Islet of Langerhans (tissue), 1 donor: Measurements from ENCODE around the gene SERPIND1.
"Not testable (repeated sequence)": the region's sequence is repeated elsewhere in the genome, so short reads cannot be mapped to it uniquely, and the experiment has no call there.

ENCODE experiments used
- FAIRE-seq: peaks from one replicate; lab custom pipeline; 2011; peaks lifted over from hg19 to GRCh38; lab: Jason Lieb, UNC

SERPIND1 gene

GRCh38 chr22:20816559-20816958 lies 42.6 kb downstream of the SERPIND1 start:
- FAIRE-seq, result no peak

DNA sequence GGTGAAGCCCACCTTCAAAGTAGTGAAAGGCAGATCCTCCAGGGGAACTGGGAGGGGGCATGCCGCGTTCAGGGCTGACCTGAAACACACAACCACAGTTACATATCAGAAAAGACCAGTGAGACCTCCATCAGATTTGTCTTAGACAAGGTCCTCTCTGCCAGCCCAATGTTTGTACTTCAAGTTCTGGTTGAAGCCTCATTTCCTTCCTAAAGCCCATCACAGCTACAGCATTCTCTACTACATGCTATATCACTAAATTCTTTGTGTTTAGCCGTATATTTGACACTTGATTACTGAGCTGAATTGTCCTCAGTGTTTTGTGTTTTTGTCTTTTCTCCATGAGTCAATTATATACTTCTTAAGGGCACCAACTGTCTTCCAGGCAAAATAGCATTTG lies 44.6 kb downstream of the SERPIND1 start:
- FAIRE-seq, result no peak

- FAIRE-seq, result no peak
Measured at GRCh38 chr22:20819471-20819870, 45.6 kb downstream of the SERPIND1 start.

GRCh38 chr22:20821717-20822239 lies 47.9 kb downstream of the SERPIND1 start:
- FAIRE-seq, result not testable (repeated sequence)

DNA sequence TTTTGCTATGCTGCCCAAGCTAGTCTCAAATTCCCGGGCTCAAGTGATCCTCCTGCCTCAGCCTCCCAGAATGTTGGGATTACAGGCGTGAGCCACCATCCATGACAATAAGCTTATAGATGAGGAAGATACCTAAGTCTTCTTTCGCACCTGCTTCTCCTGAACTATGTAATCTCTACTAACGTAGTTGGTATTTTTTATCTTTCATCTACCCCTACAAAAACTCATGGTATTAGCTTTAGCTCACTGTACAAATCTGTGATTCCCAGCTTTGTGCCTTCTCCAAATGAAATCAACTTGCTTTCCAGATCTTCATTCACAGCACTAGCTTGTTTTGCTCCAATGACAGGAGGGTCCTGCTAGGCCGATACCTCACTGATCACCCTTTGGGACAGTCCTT lies 48.3 kb downstream of the SERPIND1 start:
- FAIRE-seq, result no peak

DNA sequence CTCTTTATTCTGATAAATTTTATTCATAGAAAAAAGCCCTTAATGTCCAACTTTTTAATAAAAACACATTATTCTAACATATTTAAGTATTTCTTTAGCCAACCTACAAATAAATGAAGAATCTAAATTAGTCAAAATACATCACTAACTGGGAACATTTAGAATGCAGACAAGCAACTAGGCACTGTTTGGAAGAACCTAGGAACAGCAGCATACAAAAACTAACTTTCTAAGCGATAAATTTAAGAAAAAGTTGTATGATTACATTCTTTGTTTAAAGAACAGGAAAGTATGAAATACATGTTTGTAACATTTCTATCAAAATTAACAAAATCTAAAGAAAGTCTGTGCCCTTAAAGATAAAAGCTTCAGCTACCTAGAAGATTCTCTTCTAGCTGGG lies 49.4 kb downstream of the SERPIND1 start:
- FAIRE-seq, result no peak

GRCh38 chr22:20825216-20825615 lies 51.3 kb downstream of the SERPIND1 start:
- FAIRE-seq, result not testable (repeated sequence)

DNA sequence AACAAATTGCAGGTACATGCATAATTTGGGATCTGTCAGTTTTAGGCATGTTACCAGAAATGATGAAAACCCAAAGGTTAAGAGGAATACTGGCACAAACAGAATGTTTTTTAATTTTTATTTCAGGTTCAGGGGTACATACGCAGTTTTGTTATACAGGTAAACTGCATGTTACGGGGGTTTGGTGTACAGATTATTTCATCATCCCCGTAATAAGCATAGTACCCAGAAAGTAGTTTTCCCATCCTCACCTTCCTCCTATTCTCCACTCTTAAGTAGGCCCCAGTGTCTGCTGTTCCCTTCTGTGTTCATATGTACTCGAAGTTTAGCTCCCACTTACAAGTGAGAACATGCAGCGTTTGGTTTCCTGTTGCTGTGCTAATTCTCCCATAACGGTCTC lies 51.7 kb downstream of the SERPIND1 start:
- FAIRE-seq, result no peak

- not testable (repeated sequence) for FAIRE-seq
Measured at GRCh38 chr22:20826373-20827152, 52.6 kb downstream of the SERPIND1 start.

- no peak for FAIRE-seq
Measured at GRCh38 chr22:20829491-20830134, 55.7 kb downstream of the SERPIND1 start.

DNA sequence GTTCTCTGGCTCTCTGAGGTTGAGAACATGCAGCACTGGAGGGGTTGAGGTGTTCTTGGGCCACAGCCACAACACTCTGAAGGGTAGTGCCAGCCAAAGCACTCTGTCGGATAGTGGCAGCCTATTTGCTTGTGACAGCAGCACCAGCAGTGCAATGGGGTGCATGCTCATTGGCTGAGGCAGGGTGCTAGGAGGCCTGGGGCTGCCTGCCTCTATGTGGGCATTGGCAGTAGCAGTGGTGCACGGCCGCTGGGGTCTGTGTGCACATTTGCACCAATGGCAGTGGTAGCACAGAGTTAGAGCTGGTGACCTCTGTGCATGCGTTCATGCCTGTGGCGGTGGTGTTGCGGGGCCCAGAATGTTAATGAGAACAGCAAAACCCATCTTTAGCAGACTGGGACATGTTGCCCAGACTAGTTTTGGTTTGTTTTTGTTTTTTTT lies 59.3 kb downstream of the SERPIND1 start:
- FAIRE-seq, result no peak

DNA sequence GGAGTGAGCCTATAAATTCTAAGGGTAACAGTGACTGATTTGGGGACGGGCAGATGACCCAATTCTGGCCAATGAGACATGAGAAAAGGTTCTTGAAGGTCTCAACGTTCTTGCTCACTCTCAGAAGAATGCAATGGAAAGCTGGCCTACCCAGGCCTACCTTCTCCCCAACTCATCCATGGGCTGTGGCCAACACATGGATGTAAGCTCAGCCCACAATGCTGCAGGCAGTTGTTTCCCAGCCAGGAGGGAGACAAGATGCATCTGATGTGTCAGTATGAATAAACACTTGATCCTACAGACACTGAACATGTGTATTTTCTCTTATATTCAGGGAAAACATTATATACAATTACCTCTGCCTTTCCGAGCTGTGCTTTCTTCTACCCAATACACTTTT lies 60.3 kb downstream of the SERPIND1 start:
- FAIRE-seq, result no peak

GRCh38 chr22:20834725-20835124 lies 60.8 kb downstream of the SERPIND1 start:
- no peak for FAIRE-seq
